Measurements from ENCODE around the gene PJVK. TPM values are rescaled to one million over a fixed set of nuclear protein-coding genes. Genes with fewer than 3 reads are reported as not detected.

Gene PJVK
- total and polyA plus RNA-seq, 2 of the 13 experiments (the other 11 are each of a cell fraction or from before 2014, with no cell fraction given), result 1.2 to 2.6 TPM

GRCh38 chr2:178449700-178450523, 1.3 kb upstream of the PJVK start (continued):
- TF ChIP-seq, protein P1, sequence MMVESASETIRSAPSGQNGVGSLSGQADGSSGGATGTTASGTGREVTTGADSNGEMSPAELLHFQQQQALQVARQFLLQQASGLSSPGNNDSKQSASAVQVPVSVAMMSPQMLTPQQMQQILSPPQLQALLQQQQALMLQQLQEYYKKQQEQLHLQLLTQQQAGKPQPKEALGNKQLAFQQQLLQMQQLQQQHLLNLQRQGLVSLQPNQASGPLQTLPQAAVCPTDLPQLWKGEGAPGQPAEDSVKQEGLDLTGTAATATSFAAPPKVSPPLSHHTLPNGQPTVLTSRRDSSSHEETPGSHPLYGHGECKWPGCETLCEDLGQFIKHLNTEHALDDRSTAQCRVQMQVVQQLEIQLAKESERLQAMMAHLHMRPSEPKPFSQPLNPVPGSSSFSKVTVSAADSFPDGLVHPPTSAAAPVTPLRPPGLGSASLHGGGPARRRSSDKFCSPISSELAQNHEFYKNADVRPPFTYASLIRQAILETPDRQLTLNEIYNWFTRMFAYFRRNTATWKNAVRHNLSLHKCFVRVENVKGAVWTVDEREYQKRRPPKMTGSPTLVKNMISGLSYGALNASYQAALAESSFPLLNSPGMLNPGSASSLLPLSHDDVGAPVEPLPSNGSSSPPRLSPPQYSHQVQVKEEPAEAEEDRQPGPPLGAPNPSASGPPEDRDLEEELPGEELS (CRISPR knock-in tag; IDR thresholded peaks at IDR 0.05), result no peak
- TF ChIP-seq ZNF562 (CRISPR knock-in tag; IDR thresholded peaks at IDR 0.05; ENCODE audit: borderline replicate concordance) (no peak), NONO (IDR thresholded peaks at IDR 0.05) (no peak), NONO (CRISPR knock-in tag; conservative IDR thresholded peaks at IDR 0.05) (no peak), HCFC1 (IDR thresholded peaks at IDR 0.05; ENCODE audit: low read depth, low read length) (no peak)

- DNase-seq (ENCODE audit: low spot score), result no peak
- Histone ChIP-seq H3K27me3 (ENCODE audit: control insufficient read depth in 1 of 2, insufficient read depth in 2 of 2, low read length in 2 of 2) (no peaks in the 10 kb centered on the region; a peak in 1 of 5 replicates), H2AFZ (ENCODE audit: low read length) (no peak overlapping the region), H3K9ac (ENCODE audit: insufficient read depth, low read depth, low read length) (peak overlapping the region; percentile 98), H3K36me3 (replicated peaks in 1 of 2; ENCODE audit: control insufficient read depth in 1 of 2, insufficient read depth in 2 of 2, low read length in 2 of 2) (peaks cover 6 to 29% of the 10 kb centered on the region in 2 experiments), H3K4me2 (ENCODE audit: low read depth, low read length) (peak overlapping the region; percentile 85), H4K20me1 (ENCODE audit: insufficient read depth, low read length) (peaks cover 14% of the 10 kb centered on the region; the same call in 1 of the 2 replicates), H3K27ac (ENCODE audit: extremely low read length, insufficient read depth, low read length) (peak overlapping the region; percentile 96), H3K79me2 (ENCODE audit: insufficient read depth, low read length) (peaks cover 26% of the 10 kb centered on the region), H3K9me3 (ENCODE audit: low read length) (no peaks in the 10 kb centered on the region), H3K4me1 (ENCODE audit: insufficient read depth, low read length) (peaks cover 33% of the 10 kb centered on the region), H3K4me3 (replicated peaks in 1 of 3; ENCODE audit: insufficient read depth in 1 of 3, low read depth in 2 of 3, low read length in 3 of 3) (peak overlapping the region; percentile 75 to 88 (median 82))
- WGBS (ENCODE audit: low lambda C conversion rate), result no CpG with 5 or more reads among the region's 25 CpGs
- no peak for FAIRE-seq
- ChIA-PET CTCF (ENCODE audit: low intra/inter-chr PET ratio, low total read pairs) (no interaction called here), POLR2A (interaction anchor here (0.9 to 3.9 kb wide), 29 partner anchors 8 to 1186 kb away, joined by 3 to 97 read pairs (median 5); partner anchors contain the start of genes FKBP7, NFE2L2, PLEKHA3 and RBM45)
- intact Hi-C loops (cut with micrococcal nuclease; ENCODE audit: unreplicated experiment) (loop anchor here (1.0 to 10.0 kb wide), 4 partner anchors 36 to 1053 kb away; no protein-coding TSS in a partner anchor), in situ Hi-C loops (cut with HindIII; ENCODE audit: extremely low pct_ligation_motif_present, low pct_unique_long_range_greater_than_20kb) (no loop called here)
- no peak for ATAC-seq
- no TSS peak for BruUV-seq (replicated peaks)
- TF ChIP-seq HMG20B (CRISPR knock-in tag; conservative IDR thresholded peaks at IDR 0.05), result no peak
- TF ChIP-seq, protein P2, sequence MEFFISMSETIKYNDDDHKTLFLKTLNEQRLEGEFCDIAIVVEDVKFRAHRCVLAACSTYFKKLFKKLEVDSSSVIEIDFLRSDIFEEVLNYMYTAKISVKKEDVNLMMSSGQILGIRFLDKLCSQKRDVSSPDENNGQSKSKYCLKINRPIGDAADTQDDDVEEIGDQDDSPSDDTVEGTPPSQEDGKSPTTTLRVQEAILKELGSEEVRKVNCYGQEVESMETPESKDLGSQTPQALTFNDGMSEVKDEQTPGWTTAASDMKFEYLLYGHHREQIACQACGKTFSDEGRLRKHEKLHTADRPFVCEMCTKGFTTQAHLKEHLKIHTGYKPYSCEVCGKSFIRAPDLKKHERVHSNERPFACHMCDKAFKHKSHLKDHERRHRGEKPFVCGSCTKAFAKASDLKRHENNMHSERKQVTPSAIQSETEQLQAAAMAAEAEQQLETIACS (CRISPR knock-in tag; IDR thresholded peaks at IDR 0.05), result no peak
- 0 out of 2 replicates have a peak, but pooled peaks have one; percentile 7 for TF ChIP-seq ZNF646 (CRISPR knock-in tag; IDR thresholded peaks at IDR 0.05)
- TF ChIP-seq HNRNPLL (IDR thresholded peaks at IDR 0.05; ENCODE audit: low read depth, low read length, poor library complexity, severe bottlenecking), result no peak
- no peak for TF ChIP-seq HNF4G (IDR thresholded peaks at IDR 0.05; ENCODE audit: borderline replicate concordance, low read depth, low read length)
- TF ChIP-seq HNF4G (CRISPR knock-in tag; IDR thresholded peaks at IDR 0.05; ENCODE audit: borderline replicate concordance, low read depth), result no peak
- TF ChIP-seq POLR2A (IDR thresholded peaks at IDR 0.05; ENCODE audit: insufficient read depth in 1 of 2, low read depth in 2 of 2, low read length in 2 of 2), result peak in 1 of 2 experiments; percentile 35; a peak in 1 of 4 replicates
- TF ChIP-seq ISX (CRISPR knock-in tag; conservative IDR thresholded peaks at IDR 0.05), result peak; percentile 13; the same call in 1 of the 2 replicates
Measured at GRCh38 chr2:178450524-178450773, 729 bp upstream of the PJVK start.
